ENCODE data around the gene KCNS1.

- no peak for TF ChIP-seq CTCF (IDR thresholded peaks at IDR 0.05)
- TF ChIP-seq POLR2A (IDR thresholded peaks at IDR 0.05) = no peak
These were observed 33.4 kb downstream of the KCNS1 start for GRCh38 chr20:45067558-45067957.
